ENCODE results near the gene CBX2.

The CBX2 gene

DNA sequence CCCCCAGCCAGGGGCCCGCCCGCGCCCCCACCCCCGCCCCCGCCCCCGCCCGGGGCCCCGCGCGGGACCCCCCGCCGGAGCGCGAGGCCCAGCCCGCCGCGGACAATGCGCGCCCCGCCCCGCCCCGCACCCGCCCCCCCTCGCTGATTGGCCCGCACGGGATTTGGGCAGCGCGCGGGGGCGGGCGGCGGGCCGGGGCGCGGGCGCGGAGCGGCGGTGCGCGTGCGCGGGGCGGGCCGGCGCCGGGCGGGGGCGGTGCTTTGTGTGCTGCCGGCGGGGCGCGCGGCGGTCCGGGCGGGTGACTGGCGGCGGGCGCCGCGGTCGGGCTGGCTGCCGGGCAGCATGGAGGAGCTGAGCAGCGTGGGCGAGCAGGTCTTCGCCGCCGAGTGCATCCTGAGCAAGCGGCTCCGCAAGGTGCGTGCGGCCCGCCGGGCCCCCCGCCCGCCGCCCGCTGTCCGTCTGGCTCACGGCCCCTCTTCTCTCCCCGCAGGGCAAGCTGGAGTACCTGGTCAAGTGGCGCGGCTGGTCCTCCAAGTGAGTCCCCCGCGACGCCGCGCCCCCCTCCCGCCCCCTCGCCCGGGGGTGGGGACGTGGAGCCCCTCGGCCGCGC lies at the start of gene CBX2:
CBX2 (plus strand) TSS at position 255 of the 610 bp plus-strand sequence; CDS start at position 343, 88 bp downstream.
- Histone ChIP-seq H3K4me3 (ENCODE audit: low read depth, low read length) (peak within 1 kb of the TSS; percentile 58), H3K27ac (no peak within 1 kb of the TSS), H3K36me3 (replicated peaks) (no peaks in the 10 kb centered on the region), H3K27me3 (replicated peaks) (peaks cover 20% of the 10 kb centered on the region)
- in situ Hi-C loops (cut with HindIII; ENCODE audit: low pct_ligation_motif_present, low sequenced_read_pairs) = loop anchor here (25.0 kb wide), 1 partner anchor 209 kb away; no protein-coding TSS in a partner anchor
- TF ChIP-seq CTCF (IDR thresholded peaks at IDR 0.05; ENCODE audit: low read depth, low read length, missing control alignments) = no peak
- DNase-seq = peak; percentile 34

- H3K4me3 ChIP-seq (ENCODE audit: low read depth, low read length) = peak overlapping the region; percentile 37
- no peaks in the 10 kb centered on the region for H3K27me3 ChIP-seq (replicated peaks)
- in situ Hi-C loops (cut with HindIII; ENCODE audit: low pct_ligation_motif_present, low sequenced_read_pairs) = no loop called here
- TF ChIP-seq CTCF (IDR thresholded peaks at IDR 0.05; ENCODE audit: low read depth, low read length, missing control alignments) = no peak
- DNase-seq = peak; percentile 91
- no peaks in the 10 kb centered on the region for H3K36me3 ChIP-seq (replicated peaks)
- H3K27ac ChIP-seq = no peak overlapping the region
Measured at GRCh38 chr17:79728169-79728907, 49.6 kb upstream of the CBX2 start.

- Histone ChIP-seq H3K27me3 (replicated peaks) (no peaks in the 10 kb centered on the region), H3K4me3 (ENCODE audit: low read depth, low read length) (no peak overlapping the region), H3K27ac (no peak overlapping the region), H3K36me3 (replicated peaks) (no peaks in the 10 kb centered on the region)
- in situ Hi-C loops (cut with HindIII; ENCODE audit: low pct_ligation_motif_present, low sequenced_read_pairs) = no loop called here
- no peak for TF ChIP-seq CTCF (IDR thresholded peaks at IDR 0.05; ENCODE audit: low read depth, low read length, missing control alignments)
- no peak for DNase-seq
Measured at GRCh38 chr17:79728908-79729471, 49.0 kb upstream of the CBX2 start.

DNA sequence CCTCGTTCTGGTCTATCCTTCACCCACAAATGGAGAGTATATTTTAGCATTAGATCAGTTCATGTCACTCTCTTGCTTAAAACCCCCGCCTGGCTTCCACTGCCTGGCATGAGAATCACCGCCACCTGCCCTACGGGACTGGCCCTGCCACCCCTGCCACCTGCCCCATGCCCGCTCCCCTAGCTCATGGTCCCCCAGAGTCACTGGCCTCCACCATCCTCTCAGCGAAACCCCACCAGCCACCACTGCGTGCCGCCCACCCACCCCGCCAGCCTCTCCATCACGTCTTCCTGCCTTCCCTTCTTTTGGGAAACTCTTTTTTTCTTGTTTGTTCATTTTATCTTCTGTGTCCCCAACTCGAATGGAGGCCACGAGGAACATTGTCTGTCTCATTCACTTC lies 48.2 kb upstream of the CBX2 start:
- Histone ChIP-seq H3K36me3 (replicated peaks) (no peaks in the 10 kb centered on the region), H3K4me3 (ENCODE audit: low read depth, low read length) (no peak overlapping the region)
- in situ Hi-C loops (cut with HindIII; ENCODE audit: low pct_ligation_motif_present, low sequenced_read_pairs) = no loop called here

DNA sequence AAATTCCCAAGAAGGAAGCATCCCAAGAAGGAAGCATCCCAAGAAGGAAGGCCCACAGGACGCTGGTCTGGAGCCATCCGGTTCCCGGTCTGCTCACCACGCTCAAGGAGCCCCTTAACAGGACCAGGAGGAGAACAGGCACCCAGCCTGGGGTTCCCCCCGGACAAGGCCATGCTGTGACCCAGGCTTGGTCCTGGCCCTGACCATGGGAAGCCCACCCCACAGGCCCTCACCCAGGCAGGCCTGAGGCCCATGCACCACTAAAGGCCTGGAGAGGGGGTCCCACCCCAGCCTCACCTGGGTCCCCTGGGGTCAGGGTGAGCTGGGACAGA lies 47.5 kb upstream of the CBX2 start:
- no peak overlapping the region for H3K4me3 ChIP-seq (ENCODE audit: low read depth, low read length)
- no peaks in the 10 kb centered on the region for H3K27me3 ChIP-seq (replicated peaks)
- no peaks in the 10 kb centered on the region for H3K36me3 ChIP-seq (replicated peaks)
- DNase-seq = no peak
- no peak for TF ChIP-seq CTCF (IDR thresholded peaks at IDR 0.05; ENCODE audit: low read depth, low read length, missing control alignments)
- H3K27ac ChIP-seq = no peak overlapping the region
- in situ Hi-C loops (cut with HindIII; ENCODE audit: low pct_ligation_motif_present, low sequenced_read_pairs) = no loop called here

More for the DNA sequence above, 48.2 kb upstream of the CBX2 start:
- DNase-seq = no peak
- H3K27me3 ChIP-seq (replicated peaks) = no peaks in the 10 kb centered on the region
- H3K27ac ChIP-seq = no peak overlapping the region
- TF ChIP-seq CTCF (IDR thresholded peaks at IDR 0.05; ENCODE audit: low read depth, low read length, missing control alignments) = no peak

All from brain microvascular endothelial cell (primary cell).